ENCODE results near the gene MAN1A2. TPM values are rescaled to one million over a fixed set of nuclear protein-coding genes. Genes with fewer than 3 reads are reported as not detected.

MAN1A2 gene
- polyA plus RNA-seq, 3 donors: 4.0 to 10.5 (median 7.2) TPM

DNA sequence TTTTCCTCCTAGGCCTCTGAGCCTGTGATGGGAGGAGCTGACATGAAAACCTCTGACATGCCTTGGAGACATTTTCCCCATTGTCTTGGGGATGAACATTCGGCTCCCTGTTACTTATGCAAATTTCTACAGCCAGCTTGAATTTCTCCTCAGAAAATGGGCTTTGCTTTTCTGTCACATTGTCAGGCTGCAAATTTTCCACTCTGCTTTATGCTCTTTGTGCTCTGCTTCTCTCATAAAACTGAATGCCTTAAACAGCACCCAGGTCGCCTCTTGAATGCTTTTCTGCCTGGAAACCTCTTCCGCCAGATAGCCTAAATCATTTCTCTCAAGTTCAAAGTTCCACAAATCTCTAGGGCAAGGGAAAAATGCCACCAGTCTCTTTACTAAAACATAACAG, 191.9 kb downstream of the MAN1A2 start:
- Histone ChIP-seq H3K27ac (ENCODE audit: low read depth in 1 of 2, low read length in 2 of 2) (no peak overlapping the region), H3K4me3 (replicated peaks in 1 of 3; ENCODE audit: low read depth in 2 of 3, low read length in 3 of 3) (no peak overlapping the region), H3K9me3 (replicated peaks in 1 of 2; ENCODE audit: control insufficient read depth in 1 of 2, insufficient read depth in 1 of 2, low read length in 2 of 2) (peaks cover 0 to 2% of the 10 kb centered on the region in 2 donors), H3K27me3 (ENCODE audit: control insufficient read depth in 2 of 2, insufficient read depth in 2 of 2, low read length in 2 of 2) (no peaks in the 10 kb centered on the region), H2AFZ (ENCODE audit: insufficient read depth, low read depth, low read length, poor library complexity, severe bottlenecking) (no peak overlapping the region), H4K20me1 (ENCODE audit: insufficient read depth, low read length) (no peaks in the 10 kb centered on the region), H3K4me1 (ENCODE audit: control insufficient read depth in 1 of 2, insufficient read depth in 2 of 2, low read length in 2 of 2) (peaks cover 0 to under 1% of the 10 kb centered on the region in 2 donors), H3K79me2 (ENCODE audit: insufficient read depth, low read length) (no peaks in the 10 kb centered on the region), H3K4me2 (replicated peaks; ENCODE audit: extremely low read depth, low read length, poor library complexity, severe bottlenecking) (no peak overlapping the region), H3K36me3 (replicated peaks in 1 of 2; ENCODE audit: control insufficient read depth in 1 of 2, insufficient read depth in 2 of 2, low read length in 2 of 2) (no peaks in the 10 kb centered on the region), H3K9ac (ENCODE audit: insufficient read depth, low read length, poor library complexity, severe bottlenecking) (no peak overlapping the region)
- H3K4me1 Mint-ChIP-seq: peaks cover 12% of the 10 kb centered on the region
- WGBS (ENCODE audit: insufficient coverage): 89% methylated on average over 3 of the region's 3 CpGs
- H3K4me3 Mint-ChIP-seq: no peak overlapping the region
- H3K9me3 Mint-ChIP-seq: peaks cover 0 to 8% (median 3%) of the 10 kb centered on the region in 7 donors
- peaks cover 0 to 1% (median 0%) of the 10 kb centered on the region in 3 donors for H3K27me3 Mint-ChIP-seq (ENCODE audit: low read depth in 3 of 3)
- no peak for TF ChIP-seq CTCF (IDR thresholded peaks at IDR 0.05)
- H3K36me3 Mint-ChIP-seq: no peaks in the 10 kb centered on the region
- no peak for DNase-seq
- no peak overlapping the region for H3K27ac Mint-ChIP-seq
- intact Hi-C loops (cut with micrococcal nuclease): no loop called here

- intact Hi-C loops (cut with micrococcal nuclease): no loop called here
- no peak overlapping the region for H3K4me3 Mint-ChIP-seq
Observed at GRCh38 chr1:117559985-117560384, 192.7 kb downstream of the MAN1A2 start.

More at GRCh38 chr1:117559985-117560384, 192.7 kb downstream of the MAN1A2 start:
- Histone ChIP-seq H3K27ac (ENCODE audit: low read depth in 1 of 2, low read length in 2 of 2) (no peak overlapping the region), H3K4me1 (ENCODE audit: control insufficient read depth in 1 of 2, insufficient read depth in 2 of 2, low read length in 2 of 2) (peaks cover 7 to 8% of the 10 kb centered on the region in 2 donors), H2AFZ (ENCODE audit: insufficient read depth, low read depth, low read length, poor library complexity, severe bottlenecking) (no peak overlapping the region), H3K4me2 (replicated peaks; ENCODE audit: extremely low read depth, low read length, poor library complexity, severe bottlenecking) (no peak overlapping the region), H3K36me3 (replicated peaks in 1 of 2; ENCODE audit: control insufficient read depth in 1 of 2, insufficient read depth in 2 of 2, low read length in 2 of 2) (no peaks in the 10 kb centered on the region), H4K20me1 (ENCODE audit: insufficient read depth, low read length) (no peaks in the 10 kb centered on the region), H3K27me3 (ENCODE audit: control insufficient read depth in 2 of 2, insufficient read depth in 2 of 2, low read length in 2 of 2) (no peaks in the 10 kb centered on the region), H3K79me2 (ENCODE audit: insufficient read depth, low read length) (no peaks in the 10 kb centered on the region), H3K9me3 (replicated peaks in 1 of 2; ENCODE audit: control insufficient read depth in 1 of 2, insufficient read depth in 1 of 2, low read length in 2 of 2) (peaks cover 0 to 2% of the 10 kb centered on the region in 2 donors), H3K4me3 (replicated peaks in 1 of 3; ENCODE audit: low read depth in 2 of 3, low read length in 3 of 3) (no peak overlapping the region), H3K9ac (ENCODE audit: insufficient read depth, low read length, poor library complexity, severe bottlenecking) (no peak overlapping the region)
- TF ChIP-seq CTCF (IDR thresholded peaks at IDR 0.05): no peak
- H3K36me3 Mint-ChIP-seq: no peaks in the 10 kb centered on the region
- peaks cover 0 to 1% (median 0%) of the 10 kb centered on the region in 3 donors for H3K27me3 Mint-ChIP-seq (ENCODE audit: low read depth in 3 of 3)
- no peak for DNase-seq
- H3K9me3 Mint-ChIP-seq: peaks cover 0 to 8% (median 3%) of the 10 kb centered on the region in 7 donors
- H3K27ac Mint-ChIP-seq: no peak overlapping the region
- peaks cover 20% of the 10 kb centered on the region for H3K4me1 Mint-ChIP-seq
- WGBS (ENCODE audit: insufficient coverage): no CpG with 5 or more reads among the region's 3 CpGs
